ENCODE measurements around the gene TYMP. TPM values are rescaled to one million over a fixed set of nuclear protein-coding genes. Genes with fewer than 3 reads are reported as not detected.

The TYMP gene
- total and polyA plus RNA-seq, 2 of the 4 experiments (the other 2 are of a cell fraction), result 0.18 to 0.74 TPM

DNA sequence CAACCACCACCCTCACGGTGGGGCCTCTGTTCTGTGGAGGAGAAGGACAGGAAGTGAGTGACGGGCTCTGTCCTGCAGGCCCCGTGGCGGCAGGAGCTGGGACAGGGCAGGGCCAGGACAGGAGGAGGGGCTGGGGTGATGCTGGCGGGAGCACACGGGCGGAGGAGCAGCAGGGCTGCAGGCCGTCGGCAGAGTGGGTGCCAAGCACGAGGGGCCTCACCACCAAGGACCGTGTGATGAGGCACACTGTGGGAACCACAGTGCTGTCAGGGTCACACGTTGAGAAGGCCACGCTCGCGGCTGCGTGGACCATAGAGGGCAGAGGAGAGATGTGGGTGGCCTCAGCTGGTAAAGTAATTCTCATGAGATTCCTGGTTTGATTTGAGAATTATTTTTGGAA, 12.9 kb downstream of the TYMP start:
- Histone ChIP-seq H2AK9ac (replicated peaks; ENCODE audit: low read depth, low read length, poor library complexity) (no peak overlapping the region), H3K4me2 (ENCODE audit: low read depth, low read length) (no peak overlapping the region), H4K91ac (ENCODE audit: insufficient read depth, low read depth, low read length) (no peak overlapping the region), H3K9me1 (ENCODE audit: insufficient read depth, low read length) (peaks cover 3% of the 10 kb centered on the region; the same call in 1 of the 2 replicates), H2AFZ (replicated peaks; ENCODE audit: low read length, poor library complexity) (no peak overlapping the region), H2BK5ac (ENCODE audit: low read depth, low read length, poor library complexity, severe bottlenecking) (no peak overlapping the region), H3K79me1 (ENCODE audit: low read depth in 1 of 2, low read length in 2 of 2) (peaks cover 30 to 41% of the 10 kb centered on the region in 2 experiments), H3K9me3 (ENCODE audit: control insufficient read depth, insufficient read depth, low read length) (no peaks in the 10 kb centered on the region), H3K4ac (ENCODE audit: low read depth, low read length) (no peak overlapping the region), H3K27me3 (ENCODE audit: control insufficient read depth, insufficient read depth, low read length) (no peaks in the 10 kb centered on the region), H3K14ac (replicated peaks; ENCODE audit: low read depth, low read length) (no peak overlapping the region), H2AK5ac (ENCODE audit: low read depth, low read length) (no peak overlapping the region), H3K9ac (ENCODE audit: low read depth, low read length) (no peak overlapping the region), H3K4me1 (ENCODE audit: control insufficient read depth, insufficient read depth, low read length) (no peaks in the 10 kb centered on the region), H4K5ac (ENCODE audit: low read depth, low read length) (no peak overlapping the region), H3K36me3 (ENCODE audit: control insufficient read depth, insufficient read depth, low read length) (peaks cover 31% of the 10 kb centered on the region), H3K27ac (ENCODE audit: insufficient read depth, low read length) (no peak overlapping the region), H3K18ac (ENCODE audit: low read depth, low read length) (no peak overlapping the region), H4K20me1 (ENCODE audit: insufficient read depth, low read length) (peaks cover 4% of the 10 kb centered on the region), H2BK15ac (ENCODE audit: low read depth, low read length) (no peak overlapping the region), H3K23ac (ENCODE audit: low read depth, low read length) (no peak overlapping the region), H2BK120ac (ENCODE audit: low read depth, low read length) (no peak overlapping the region), H3K4me3 (ENCODE audit: insufficient read depth, low read depth, low read length) (no peak overlapping the region), H2BK20ac (ENCODE audit: low read depth, low read length) (no peak overlapping the region), H3K56ac (ENCODE audit: extremely low read depth, insufficient read depth, low read length) (no peak overlapping the region), H4K8ac (ENCODE audit: low read depth in 2 of 2, low read length in 2 of 2) (no peak overlapping the region)
- DNase-seq (no peak), ATAC-seq (ENCODE audit: low read depth) (no peak)
- dilution Hi-C loops (cut with HindIII; ENCODE audit: low sequenced_read_pairs, unreplicated experiment) (no loop called here), in situ Hi-C loops (cut with MboI; ENCODE audit: low sequenced_read_pairs) (no loop called here), intact Hi-C loops (cut with micrococcal nuclease) (no loop called here)
- ChIA-PET CTCF (no interaction called here), POLR2A (ENCODE audit: unreplicated experiment) (no interaction called here)
- WGBS, 2 experiments (ENCODE audit: extremely low coverage in 2 of 2, insufficient read length in 1 of 2), result 79% methylated on average over 3 of the region's 16 CpGs; no CpG with 5 or more reads in 1 of the 2 experiments
- TF ChIP-seq FOS (IDR thresholded peaks at IDR 0.05; ENCODE audit: low read depth, low read length), result no peak
- TF ChIP-seq RCOR1 (IDR thresholded peaks at IDR 0.05; ENCODE audit: insufficient replicate concordance, low read length), result no peak
- no peak for TF ChIP-seq RFX5 (IDR thresholded peaks at IDR 0.05; ENCODE audit: low read depth, low read length)
- TF ChIP-seq CHD1 (IDR thresholded peaks at IDR 0.05; ENCODE audit: low read depth, low read length), result no peak
- TF ChIP-seq MAZ (IDR thresholded peaks at IDR 0.05; ENCODE audit: borderline replicate concordance, low read depth, low read length), result no peak
- TF ChIP-seq, protein P1, sequence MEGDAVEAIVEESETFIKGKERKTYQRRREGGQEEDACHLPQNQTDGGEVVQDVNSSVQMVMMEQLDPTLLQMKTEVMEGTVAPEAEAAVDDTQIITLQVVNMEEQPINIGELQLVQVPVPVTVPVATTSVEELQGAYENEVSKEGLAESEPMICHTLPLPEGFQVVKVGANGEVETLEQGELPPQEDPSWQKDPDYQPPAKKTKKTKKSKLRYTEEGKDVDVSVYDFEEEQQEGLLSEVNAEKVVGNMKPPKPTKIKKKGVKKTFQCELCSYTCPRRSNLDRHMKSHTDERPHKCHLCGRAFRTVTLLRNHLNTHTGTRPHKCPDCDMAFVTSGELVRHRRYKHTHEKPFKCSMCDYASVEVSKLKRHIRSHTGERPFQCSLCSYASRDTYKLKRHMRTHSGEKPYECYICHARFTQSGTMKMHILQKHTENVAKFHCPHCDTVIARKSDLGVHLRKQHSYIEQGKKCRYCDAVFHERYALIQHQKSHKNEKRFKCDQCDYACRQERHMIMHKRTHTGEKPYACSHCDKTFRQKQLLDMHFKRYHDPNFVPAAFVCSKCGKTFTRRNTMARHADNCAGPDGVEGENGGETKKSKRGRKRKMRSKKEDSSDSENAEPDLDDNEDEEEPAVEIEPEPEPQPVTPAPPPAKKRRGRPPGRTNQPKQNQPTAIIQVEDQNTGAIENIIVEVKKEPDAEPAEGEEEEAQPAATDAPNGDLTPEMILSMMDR (conservative IDR thresholded peaks at IDR 0.05; ENCODE audit: low read depth, low read length), result no peak
- no peak for TF ChIP-seq RAD21 (IDR thresholded peaks at IDR 0.05; ENCODE audit: low read length)
- TF ChIP-seq, protein P2, sequence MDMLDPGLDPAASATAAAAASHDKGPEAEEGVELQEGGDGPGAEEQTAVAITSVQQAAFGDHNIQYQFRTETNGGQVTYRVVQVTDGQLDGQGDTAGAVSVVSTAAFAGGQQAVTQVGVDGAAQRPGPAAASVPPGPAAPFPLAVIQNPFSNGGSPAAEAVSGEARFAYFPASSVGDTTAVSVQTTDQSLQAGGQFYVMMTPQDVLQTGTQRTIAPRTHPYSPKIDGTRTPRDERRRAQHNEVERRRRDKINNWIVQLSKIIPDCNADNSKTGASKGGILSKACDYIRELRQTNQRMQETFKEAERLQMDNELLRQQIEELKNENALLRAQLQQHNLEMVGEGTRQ (IDR thresholded peaks at IDR 0.05; ENCODE audit: low read depth, low read length), result no peak
- TF ChIP-seq MXI1 (IDR thresholded peaks at IDR 0.05; ENCODE audit: borderline replicate concordance, low read depth, low read length), result no peak
- no peak for TF ChIP-seq NFE2L2 (IDR thresholded peaks at IDR 0.05; ENCODE audit: low read depth, low read length)
- no peak for TF ChIP-seq CEBPB (IDR thresholded peaks at IDR 0.05; ENCODE audit: low read depth, low read length)
- TF ChIP-seq BHLHE40 (IDR thresholded peaks at IDR 0.05; ENCODE audit: low read depth, low read length), result no peak
- TF ChIP-seq MAFK (IDR thresholded peaks at IDR 0.05; ENCODE audit: low read depth, low read length), result no peak
- TF ChIP-seq, protein P3, sequence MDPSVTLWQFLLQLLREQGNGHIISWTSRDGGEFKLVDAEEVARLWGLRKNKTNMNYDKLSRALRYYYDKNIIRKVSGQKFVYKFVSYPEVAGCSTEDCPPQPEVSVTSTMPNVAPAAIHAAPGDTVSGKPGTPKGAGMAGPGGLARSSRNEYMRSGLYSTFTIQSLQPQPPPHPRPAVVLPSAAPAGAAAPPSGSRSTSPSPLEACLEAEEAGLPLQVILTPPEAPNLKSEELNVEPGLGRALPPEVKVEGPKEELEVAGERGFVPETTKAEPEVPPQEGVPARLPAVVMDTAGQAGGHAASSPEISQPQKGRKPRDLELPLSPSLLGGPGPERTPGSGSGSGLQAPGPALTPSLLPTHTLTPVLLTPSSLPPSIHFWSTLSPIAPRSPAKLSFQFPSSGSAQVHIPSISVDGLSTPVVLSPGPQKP (IDR thresholded peaks at IDR 0.05; ENCODE audit: borderline replicate concordance, low read depth, low read length), result no peak
- TF ChIP-seq POLR2A (IDR thresholded peaks at IDR 0.05; ENCODE audit: low read depth, low read length), result no peak
- no peak for TF ChIP-seq SMC3 (IDR thresholded peaks at IDR 0.05; ENCODE audit: low read depth, low read length)
- BruUV-seq (replicated peaks), result no TSS peak
